ENCODE data around the gene SCIN. TPM values are rescaled to one million over a fixed set of nuclear protein-coding genes. Genes with fewer than 3 reads are reported as not detected.

Gene SCIN
- total RNA-seq, 1 donor: 4.7 TPM

- Histone ChIP-seq H3K4me1 (ENCODE audit: insufficient read depth, low read length) (peaks cover 5% of the 10 kb centered on the region), H3K4me3 (ENCODE audit: insufficient read depth, low read length) (no peak overlapping the region), H3K9me3 (ENCODE audit: low read depth, low read length) (no peaks in the 10 kb centered on the region), H3K4me2 (ENCODE audit: insufficient read depth, low read length) (no peak overlapping the region), H3K36me3 (ENCODE audit: insufficient read depth, low read length) (no peaks in the 10 kb centered on the region), H3K27me3 (ENCODE audit: insufficient read depth, low read length) (no peaks in the 10 kb centered on the region), H4K20me1 (ENCODE audit: insufficient read depth, low read length) (no peaks in the 10 kb centered on the region), H3K79me2 (ENCODE audit: insufficient read depth, low read length) (no peaks in the 10 kb centered on the region), H2AFZ (ENCODE audit: low read length) (no peak overlapping the region), H3K27ac (ENCODE audit: low read depth, low read length) (no peak overlapping the region)
- DNase-seq (ENCODE audit: insufficient read length, low spot score, missing footprints): no peak
- no peak for TF ChIP-seq CTCF (IDR thresholded peaks at IDR 0.05; ENCODE audit: extremely low read depth, low read depth, low read length)
Measured at GRCh38 chr7:12701433-12701832, 130.9 kb downstream of the SCIN start.

- no peaks in the 10 kb centered on the region for H3K9me3 ChIP-seq (ENCODE audit: low read depth, low read length)
- DNase-seq (ENCODE audit: insufficient read length, low spot score, missing footprints): peak; percentile 17
Measured at GRCh38 chr7:12703881-12704280, 133.4 kb downstream of the SCIN start.

GRCh38 chr7:12705878-12706277, 135.4 kb downstream of the SCIN start:
- no peaks in the 10 kb centered on the region for H3K27me3 ChIP-seq (ENCODE audit: insufficient read depth, low read length)
- H3K36me3 ChIP-seq (ENCODE audit: insufficient read depth, low read length): no peaks in the 10 kb centered on the region
- peaks cover 27% of the 10 kb centered on the region for H3K4me1 ChIP-seq (ENCODE audit: insufficient read depth, low read length)
- H3K79me2 ChIP-seq (ENCODE audit: insufficient read depth, low read length): no peaks in the 10 kb centered on the region
- DNase-seq (ENCODE audit: insufficient read length, low spot score, missing footprints): no peak
- no peaks in the 10 kb centered on the region for H4K20me1 ChIP-seq (ENCODE audit: insufficient read depth, low read length)
- no peak for TF ChIP-seq CTCF (IDR thresholded peaks at IDR 0.05; ENCODE audit: extremely low read depth, low read depth, low read length)
- H3K4me2 ChIP-seq (ENCODE audit: insufficient read depth, low read length): no peak overlapping the region
- H3K9me3 ChIP-seq (ENCODE audit: low read depth, low read length): no peaks in the 10 kb centered on the region
- H3K4me3 ChIP-seq (ENCODE audit: insufficient read depth, low read length): no peak overlapping the region
- no peak overlapping the region for H2AFZ ChIP-seq (ENCODE audit: low read length)
- no peak overlapping the region for H3K27ac ChIP-seq (ENCODE audit: low read depth, low read length)

More at GRCh38 chr7:12703881-12704280, 133.4 kb downstream of the SCIN start:
- H3K4me1 ChIP-seq (ENCODE audit: insufficient read depth, low read length): peaks cover 18% of the 10 kb centered on the region
- no peak overlapping the region for H2AFZ ChIP-seq (ENCODE audit: low read length)
- H3K79me2 ChIP-seq (ENCODE audit: insufficient read depth, low read length): no peaks in the 10 kb centered on the region
- H3K36me3 ChIP-seq (ENCODE audit: insufficient read depth, low read length): no peaks in the 10 kb centered on the region
- no peak overlapping the region for H3K4me2 ChIP-seq (ENCODE audit: insufficient read depth, low read length)
- no peaks in the 10 kb centered on the region for H3K27me3 ChIP-seq (ENCODE audit: insufficient read depth, low read length)
- no peaks in the 10 kb centered on the region for H4K20me1 ChIP-seq (ENCODE audit: insufficient read depth, low read length)
- no peak for TF ChIP-seq CTCF (IDR thresholded peaks at IDR 0.05; ENCODE audit: extremely low read depth, low read depth, low read length)
- no peak overlapping the region for H3K4me3 ChIP-seq (ENCODE audit: insufficient read depth, low read length)
- no peak overlapping the region for H3K27ac ChIP-seq (ENCODE audit: low read depth, low read length)

GRCh38 chr7:12706900-12707536, 136.5 kb downstream of the SCIN start:
- no peak for TF ChIP-seq CTCF (IDR thresholded peaks at IDR 0.05; ENCODE audit: extremely low read depth, low read depth, low read length)
- no peak overlapping the region for H2AFZ ChIP-seq (ENCODE audit: low read length)
- H3K9me3 ChIP-seq (ENCODE audit: low read depth, low read length): no peaks in the 10 kb centered on the region
- H3K27ac ChIP-seq (ENCODE audit: low read depth, low read length): no peak overlapping the region
- no peaks in the 10 kb centered on the region for H3K79me2 ChIP-seq (ENCODE audit: insufficient read depth, low read length)
- H3K4me2 ChIP-seq (ENCODE audit: insufficient read depth, low read length): no peak overlapping the region
- H3K27me3 ChIP-seq (ENCODE audit: insufficient read depth, low read length): no peaks in the 10 kb centered on the region
- peaks cover 27% of the 10 kb centered on the region for H3K4me1 ChIP-seq (ENCODE audit: insufficient read depth, low read length)
- H3K36me3 ChIP-seq (ENCODE audit: insufficient read depth, low read length): no peaks in the 10 kb centered on the region
- no peaks in the 10 kb centered on the region for H4K20me1 ChIP-seq (ENCODE audit: insufficient read depth, low read length)
- no peak overlapping the region for H3K4me3 ChIP-seq (ENCODE audit: insufficient read depth, low read length)
- DNase-seq (ENCODE audit: insufficient read length, low spot score, missing footprints): no peak
